Neural progenitor cell (in vitro differentiated cells): ENCODE measurements around the gene MASP2.
"Not testable (repeated sequence)": the region's sequence is repeated elsewhere in the genome, so short reads cannot be mapped to it uniquely, and the experiment has no call there.

Source experiments
- EZH2phosphoT487 ChIP-seq: fragments of 200-600 bp; sonication (generic); IDR thresholded peaks from 2 replicates; pipeline ENCODE4 v1.6.1; 2017; ENCODE audit warnings: antibody characterized with exemption
- TF ChIP-seq, protein P1 (sequence below): fragments of 200-600 bp; sonication (generic); IDR thresholded peaks from 2 replicates; pipeline ENCODE4 v1.5.1; 2017; ENCODE audit warnings: antibody characterized with exemption, mild to moderate bottlenecking

GRCh38 chr1:11037019-11037739, 9.9 kb downstream of the MASP2 start:
- TF ChIP-seq, protein P1, sequence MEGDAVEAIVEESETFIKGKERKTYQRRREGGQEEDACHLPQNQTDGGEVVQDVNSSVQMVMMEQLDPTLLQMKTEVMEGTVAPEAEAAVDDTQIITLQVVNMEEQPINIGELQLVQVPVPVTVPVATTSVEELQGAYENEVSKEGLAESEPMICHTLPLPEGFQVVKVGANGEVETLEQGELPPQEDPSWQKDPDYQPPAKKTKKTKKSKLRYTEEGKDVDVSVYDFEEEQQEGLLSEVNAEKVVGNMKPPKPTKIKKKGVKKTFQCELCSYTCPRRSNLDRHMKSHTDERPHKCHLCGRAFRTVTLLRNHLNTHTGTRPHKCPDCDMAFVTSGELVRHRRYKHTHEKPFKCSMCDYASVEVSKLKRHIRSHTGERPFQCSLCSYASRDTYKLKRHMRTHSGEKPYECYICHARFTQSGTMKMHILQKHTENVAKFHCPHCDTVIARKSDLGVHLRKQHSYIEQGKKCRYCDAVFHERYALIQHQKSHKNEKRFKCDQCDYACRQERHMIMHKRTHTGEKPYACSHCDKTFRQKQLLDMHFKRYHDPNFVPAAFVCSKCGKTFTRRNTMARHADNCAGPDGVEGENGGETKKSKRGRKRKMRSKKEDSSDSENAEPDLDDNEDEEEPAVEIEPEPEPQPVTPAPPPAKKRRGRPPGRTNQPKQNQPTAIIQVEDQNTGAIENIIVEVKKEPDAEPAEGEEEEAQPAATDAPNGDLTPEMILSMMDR = not testable (repeated sequence)
- not testable (repeated sequence) for TF ChIP-seq EZH2phosphoT487
